Measurements from ENCODE around the gene SAP30BP. TPM values are rescaled to one million over a fixed set of nuclear protein-coding genes. Genes with fewer than 3 reads are reported as not detected.

The SAP30BP gene
- total and polyA plus RNA-seq, 10 of the 15 experiments (the other 5 are each of a cell fraction or from before 2014, with no cell fraction given): 57.9 to 166 (median 94.5) TPM

GRCh38 chr17:75684924-75685323 is 17.8 kb downstream of the SAP30BP start:
- ChIA-PET POLR2A (no interaction called here), RAD21 (ENCODE audit: unreplicated experiment) (interaction anchor here (1.2 to 3.5 kb wide), 2 partner anchors 64 to 69 kb away, joined by 4 to 21 read pairs; no protein-coding TSS in a partner anchor), CTCF (interaction anchor here (0.9 to 13.2 kb wide), 7 partner anchors 9 to 68 kb away, joined by 3 to 134 read pairs (median 10); no protein-coding TSS in a partner anchor), SMC1A (ENCODE audit: uncharacterized antibody, unreplicated experiment) (no interaction called here)
- H3K9ac ChIP-seq (ENCODE audit: control insufficient read depth, insufficient read depth, low read length): no peak overlapping the region
- intact Hi-C loops (cut with micrococcal nuclease; ENCODE audit: unreplicated experiment): no loop called here
- H3K27ac ChIP-seq (ENCODE audit: control insufficient read depth, insufficient read depth): no peak overlapping the region
- H4K20me1 ChIP-seq (ENCODE audit: control insufficient read depth, insufficient read depth): no peaks in the 10 kb centered on the region
- DNase-seq (ENCODE audit: low read depth, low spot score): no peak
- BruUV-seq (replicated peaks): no TSS peak
- TF ChIP-seq IRF5 (IDR thresholded peaks at IDR 0.05; ENCODE audit: borderline replicate concordance): no peak
- no peak for TF ChIP-seq BCL11A (IDR thresholded peaks at IDR 0.05; ENCODE audit: low read depth, low read length)
- no peak for TF ChIP-seq STAT1 (conservative IDR thresholded peaks at IDR 0.05)
- no peak for TF ChIP-seq IKZF2 (IDR thresholded peaks at IDR 0.05)
- TF ChIP-seq USF2 (IDR thresholded peaks at IDR 0.05; ENCODE audit: borderline replicate concordance, low read depth, low read length): no peak
- TF ChIP-seq PRDM15 (CRISPR knock-in tag; IDR thresholded peaks at IDR 0.05): no peak
- no peak for TF ChIP-seq NR2F1 (conservative IDR thresholded peaks at IDR 0.05)
- TF ChIP-seq ZNF217 (IDR thresholded peaks at IDR 0.05): no peak
- TF ChIP-seq PKNOX1 (IDR thresholded peaks at IDR 0.05): no peak
- no peak for TF ChIP-seq ZNF622 (IDR thresholded peaks at IDR 0.05)
- no peak for TF ChIP-seq ZNF687 (IDR thresholded peaks at IDR 0.05)
- TF ChIP-seq KDM1A (IDR thresholded peaks at IDR 0.05; ENCODE audit: borderline replicate concordance): no peak
- TF ChIP-seq NFXL1 (IDR thresholded peaks at IDR 0.05; ENCODE audit: borderline replicate concordance): no peak
- TF ChIP-seq KAT2A (conservative IDR thresholded peaks at IDR 0.05; ENCODE audit: control insufficient read depth, low read depth, low read length): no peak
- FAIRE-seq: no peak
- no peaks in the 10 kb centered on the region for H3K27me3 ChIP-seq (replicated peaks in 1 of 2; ENCODE audit: control insufficient read depth in 2 of 2, insufficient read depth in 2 of 2, low read length in 1 of 2)
- in situ Hi-C loops (cut with MboI): no loop called here
- ATAC-seq: no peak
- H3K9me3 ChIP-seq (replicated peaks; ENCODE audit: control insufficient read depth, insufficient read depth, low read length): no peaks in the 10 kb centered on the region; the same call in 2 of the 3 replicates
- H3K79me2 ChIP-seq (ENCODE audit: control insufficient read depth, insufficient read depth, low read length): peaks cover 45% of the 10 kb centered on the region
- H3K4me1 ChIP-seq (ENCODE audit: control insufficient read depth, insufficient read depth, low read length): peaks cover 43% of the 10 kb centered on the region
- H2AFZ ChIP-seq (ENCODE audit: control insufficient read depth, low read depth, low read length): no peak overlapping the region
- no peak overlapping the region for H3K4me3 ChIP-seq
- H3K4me2 ChIP-seq (ENCODE audit: control insufficient read depth, insufficient read depth): peak overlapping the region; percentile 9; the same call in 1 of the 2 replicates
- whole genome bisulfite sequencing (ENCODE audit: insufficient coverage, insufficient replicate concordance, low lambda C conversion rate, missing lambda C conversion rate): 79% methylated on average over 7 of the region's 7 CpGs
- H3K36me3 ChIP-seq (ENCODE audit: control insufficient read depth in 2 of 2, insufficient read depth in 2 of 2, low read length in 1 of 2): peaks cover 0 to 20% of the 10 kb centered on the region in 2 experiments; a peak in 2 of 4 replicates
